Suppressor macrophage treated with lipopolysaccharide for 1 hour (primary cell): ENCODE data around the gene PLPPR5.
"Not testable (repeated sequence)": the region's sequence is repeated elsewhere in the genome, so short reads cannot be mapped to it uniquely, and the experiment has no call there.

ENCODE experiments used
- DNase-seq, 3 donors: peaks; one replicate each; pipeline ENCODE4 v3.0.0-alpha.2; 2020 to 2022

Gene PLPPR5

GRCh38 chr1:99004861-99005442 lies at the start of gene PLPPR5:
PLPPR5 (minus strand) TSS chr1:99004861; CDS start chr1:99004671, 190 bp downstream.
- peak in 1 of 3 donors; percentile 1 for DNase-seq

GRCh38 chr1:99051611-99052283 lies 47.1 kb upstream of the PLPPR5 start:
- DNase-seq = no peak

GRCh38 chr1:99049745-99050144 lies 45.1 kb upstream of the PLPPR5 start:
- DNase-seq = no peak

- DNase-seq = not testable (repeated sequence)
Observed at GRCh38 chr1:99036746-99037145, 32.1 kb upstream of the PLPPR5 start.

- DNase-seq = no peak
Observed at GRCh38 chr1:99018313-99018712, 13.7 kb upstream of the PLPPR5 start.

GRCh38 chr1:99017655-99018054 lies 13.0 kb upstream of the PLPPR5 start:
- DNase-seq = no peak

GRCh38 chr1:99010679-99011078 lies 6.0 kb upstream of the PLPPR5 start:
- DNase-seq = no peak

- no peak for DNase-seq
Observed at GRCh38 chr1:99007366-99007765, 2.7 kb upstream of the PLPPR5 start.

- DNase-seq = no peak
Observed at GRCh38 chr1:99005537-99005942, 879 bp upstream of the PLPPR5 start.

- no peak for DNase-seq
Observed at GRCh38 chr1:99004254-99004860, 304 bp downstream of the PLPPR5 start.

- DNase-seq = no peak
Observed at GRCh38 chr1:99003581-99004253, 944 bp downstream of the PLPPR5 start.

- no peak for DNase-seq
Observed at GRCh38 chr1:98992844-98993243, 11.8 kb downstream of the PLPPR5 start.

GRCh38 chr1:98991127-98992012 lies 13.3 kb downstream of the PLPPR5 start:
- no peak for DNase-seq

GRCh38 chr1:98989556-98989907 lies 15.1 kb downstream of the PLPPR5 start:
- no peak for DNase-seq

- no peak for DNase-seq
Observed at GRCh38 chr1:98988904-98989555, 15.6 kb downstream of the PLPPR5 start.

GRCh38 chr1:98985687-98986086 lies 19.0 kb downstream of the PLPPR5 start:
- DNase-seq = no peak

GRCh38 chr1:98981917-98982513 lies 22.6 kb downstream of the PLPPR5 start:
- DNase-seq = no peak

GRCh38 chr1:98979463-98979862 lies 25.2 kb downstream of the PLPPR5 start:
- DNase-seq = no peak

- no peak for DNase-seq
Observed at GRCh38 chr1:98975810-98976209, 28.9 kb downstream of the PLPPR5 start.

- no peak for DNase-seq
Observed at GRCh38 chr1:98975113-98975512, 29.5 kb downstream of the PLPPR5 start.

- no peak for DNase-seq
Observed at GRCh38 chr1:98969798-98970490, 34.7 kb downstream of the PLPPR5 start.
